ENCODE results near the gene PXK.

DNA sequence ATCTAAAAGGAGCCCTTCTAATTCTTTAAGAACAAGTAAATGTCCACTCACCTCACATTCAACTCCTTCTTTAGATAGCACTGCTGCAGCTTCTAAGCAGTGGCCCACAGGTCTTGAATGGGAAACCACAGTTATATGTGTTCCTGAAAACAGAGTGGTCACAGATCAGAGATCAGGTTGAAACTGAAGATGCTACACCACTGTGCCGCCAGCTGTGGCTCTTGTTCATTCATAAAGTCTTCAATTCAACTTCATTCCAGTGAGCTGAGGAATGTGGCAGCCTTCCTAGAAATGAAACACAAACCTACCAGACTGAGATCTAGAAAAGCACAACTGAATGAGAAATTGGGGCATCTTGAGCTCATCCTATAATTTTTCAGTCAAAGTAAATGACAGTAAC, 97.0 kb downstream of the PXK start:
- TF ChIP-seq, protein P1, sequence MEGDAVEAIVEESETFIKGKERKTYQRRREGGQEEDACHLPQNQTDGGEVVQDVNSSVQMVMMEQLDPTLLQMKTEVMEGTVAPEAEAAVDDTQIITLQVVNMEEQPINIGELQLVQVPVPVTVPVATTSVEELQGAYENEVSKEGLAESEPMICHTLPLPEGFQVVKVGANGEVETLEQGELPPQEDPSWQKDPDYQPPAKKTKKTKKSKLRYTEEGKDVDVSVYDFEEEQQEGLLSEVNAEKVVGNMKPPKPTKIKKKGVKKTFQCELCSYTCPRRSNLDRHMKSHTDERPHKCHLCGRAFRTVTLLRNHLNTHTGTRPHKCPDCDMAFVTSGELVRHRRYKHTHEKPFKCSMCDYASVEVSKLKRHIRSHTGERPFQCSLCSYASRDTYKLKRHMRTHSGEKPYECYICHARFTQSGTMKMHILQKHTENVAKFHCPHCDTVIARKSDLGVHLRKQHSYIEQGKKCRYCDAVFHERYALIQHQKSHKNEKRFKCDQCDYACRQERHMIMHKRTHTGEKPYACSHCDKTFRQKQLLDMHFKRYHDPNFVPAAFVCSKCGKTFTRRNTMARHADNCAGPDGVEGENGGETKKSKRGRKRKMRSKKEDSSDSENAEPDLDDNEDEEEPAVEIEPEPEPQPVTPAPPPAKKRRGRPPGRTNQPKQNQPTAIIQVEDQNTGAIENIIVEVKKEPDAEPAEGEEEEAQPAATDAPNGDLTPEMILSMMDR (IDR thresholded peaks at IDR 0.05) = no peak
- TF ChIP-seq POLR2A (IDR thresholded peaks at IDR 0.05) = no peak
- TF ChIP-seq POLR2AphosphoS5 (IDR thresholded peaks at IDR 0.05) = no peak
